ENCODE measurements around the gene TMEM272.

DNA sequence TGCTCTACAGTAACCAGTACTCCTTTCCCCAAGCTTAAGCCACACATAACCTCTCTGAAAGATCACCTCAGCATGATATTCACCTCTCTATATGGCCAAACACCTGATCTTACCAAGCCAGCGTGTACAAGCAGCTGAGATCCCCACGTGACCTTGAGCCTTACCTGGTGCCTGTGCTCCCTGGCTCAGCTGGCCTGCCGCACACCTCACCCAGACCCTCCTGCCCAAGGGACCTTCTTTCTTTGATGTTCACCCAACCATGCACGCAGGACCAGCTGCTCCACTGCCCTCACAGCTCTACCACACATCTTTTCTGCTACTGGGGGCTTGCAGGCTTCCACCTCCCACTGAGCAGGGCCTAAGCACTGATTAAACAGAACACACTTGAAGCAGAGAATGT, 50.0 kb downstream of the TMEM272 start:
- TF ChIP-seq, protein P1, sequence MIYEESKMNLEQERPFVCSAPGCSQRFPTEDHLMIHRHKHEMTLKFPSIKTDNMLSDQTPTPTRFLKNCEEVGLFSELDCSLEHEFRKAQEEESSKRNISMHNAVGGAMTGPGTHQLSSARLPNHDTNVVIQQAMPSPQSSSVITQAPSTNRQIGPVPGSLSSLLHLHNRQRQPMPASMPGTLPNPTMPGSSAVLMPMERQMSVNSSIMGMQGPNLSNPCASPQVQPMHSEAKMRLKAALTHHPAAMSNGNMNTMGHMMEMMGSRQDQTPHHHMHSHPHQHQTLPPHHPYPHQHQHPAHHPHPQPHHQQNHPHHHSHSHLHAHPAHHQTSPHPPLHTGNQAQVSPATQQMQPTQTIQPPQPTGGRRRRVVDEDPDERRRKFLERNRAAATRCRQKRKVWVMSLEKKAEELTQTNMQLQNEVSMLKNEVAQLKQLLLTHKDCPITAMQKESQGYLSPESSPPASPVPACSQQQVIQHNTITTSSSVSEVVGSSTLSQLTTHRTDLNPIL (CRISPR knock-in tag; IDR thresholded peaks at IDR 0.05; ENCODE audit: low read depth): no peak
- no peak for TF ChIP-seq ZNF70 (CRISPR knock-in tag; IDR thresholded peaks at IDR 0.05)
- TF ChIP-seq ARNTL (CRISPR knock-in tag; IDR thresholded peaks at IDR 0.05; ENCODE audit: borderline replicate concordance, low read depth): no peak
- no peak for TF ChIP-seq ESRRG (CRISPR knock-in tag; IDR thresholded peaks at IDR 0.05)
- TF ChIP-seq, protein P2, sequence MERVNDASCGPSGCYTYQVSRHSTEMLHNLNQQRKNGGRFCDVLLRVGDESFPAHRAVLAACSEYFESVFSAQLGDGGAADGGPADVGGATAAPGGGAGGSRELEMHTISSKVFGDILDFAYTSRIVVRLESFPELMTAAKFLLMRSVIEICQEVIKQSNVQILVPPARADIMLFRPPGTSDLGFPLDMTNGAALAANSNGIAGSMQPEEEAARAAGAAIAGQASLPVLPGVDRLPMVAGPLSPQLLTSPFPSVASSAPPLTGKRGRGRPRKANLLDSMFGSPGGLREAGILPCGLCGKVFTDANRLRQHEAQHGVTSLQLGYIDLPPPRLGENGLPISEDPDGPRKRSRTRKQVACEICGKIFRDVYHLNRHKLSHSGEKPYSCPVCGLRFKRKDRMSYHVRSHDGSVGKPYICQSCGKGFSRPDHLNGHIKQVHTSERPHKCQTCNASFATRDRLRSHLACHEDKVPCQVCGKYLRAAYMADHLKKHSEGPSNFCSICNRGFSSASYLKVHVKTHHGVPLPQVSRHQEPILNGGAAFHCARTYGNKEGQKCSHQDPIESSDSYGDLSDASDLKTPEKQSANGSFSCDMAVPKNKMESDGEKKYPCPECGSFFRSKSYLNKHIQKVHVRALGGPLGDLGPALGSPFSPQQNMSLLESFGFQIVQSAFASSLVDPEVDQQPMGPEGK (CRISPR knock-in tag; IDR thresholded peaks at IDR 0.05; ENCODE audit: borderline replicate concordance): no peak
- no peak for TF ChIP-seq ZFP3 (CRISPR knock-in tag; IDR thresholded peaks at IDR 0.05)
